Measurements from ENCODE around the gene MPZL3.

GRCh38 chr11:118243161-118243560, 9.0 kb downstream of the MPZL3 start:
- TF ChIP-seq CTCF (conservative IDR thresholded peaks at IDR 0.05; ENCODE audit: low read depth in 2 of 2) (no peak), EZH2 (IDR thresholded peaks at IDR 0.05; ENCODE audit: low read depth, unreplicated experiment) (no peak), CREB1 (CRISPR knock-in tag; IDR thresholded peaks at IDR 0.05; ENCODE audit: low read depth) (no peak), EZH2phosphoT487 (IDR thresholded peaks at IDR 0.05; ENCODE audit: unreplicated experiment) (no peak)

All from GM23338 (cell line).